ENCODE data around the gene DAPK1. TPM values are rescaled to one million over a fixed set of nuclear protein-coding genes. Genes with fewer than 3 reads are reported as not detected.
A peak's percentile ranks its signal among the peaks of the same experiment; 100 is the strongest.

Gene DAPK1
- total and polyA plus RNA-seq, 5 donors from 2014 or later: 0.14 to 3.5 (median 0.42) TPM; not detected in 2

DNA sequence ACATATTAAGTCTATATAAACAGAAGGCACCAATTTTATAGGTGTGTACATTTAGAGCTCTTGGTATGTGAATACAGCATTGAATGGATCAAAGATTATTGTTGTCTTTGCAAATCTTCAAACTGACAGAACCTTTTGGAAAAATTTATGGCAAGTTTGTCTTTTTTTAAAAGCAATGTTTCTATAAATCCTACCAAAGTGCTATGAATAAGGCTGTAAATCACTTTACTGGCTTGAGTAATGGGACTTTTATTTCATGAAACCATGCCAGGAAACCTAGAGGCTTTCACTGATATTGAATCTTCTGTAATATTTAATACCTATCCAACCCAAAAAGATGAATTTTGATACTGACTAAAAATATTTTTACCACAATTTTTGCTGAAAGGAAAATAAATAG is 7.4 kb upstream of the DAPK1 start:
- Histone ChIP-seq H3K36me3 (ENCODE audit: control insufficient read depth, insufficient read depth, low read length) (no peaks in the 10 kb centered on the region), H3K4me1 (ENCODE audit: control insufficient read depth, insufficient read depth, low read length, poor library complexity, severe bottlenecking) (no peaks in the 10 kb centered on the region), H3K4me3 (ENCODE audit: low read depth, low read length) (no peak overlapping the region), H3K9me3 (ENCODE audit: control insufficient read depth in 2 of 2, low read length in 2 of 2) (no peaks in the 10 kb centered on the region), H3K27ac (ENCODE audit: insufficient read depth, low read length, poor library complexity, severe bottlenecking) (no peak overlapping the region), H3K27me3 (ENCODE audit: control insufficient read depth, insufficient read depth, low read length) (no peaks in the 10 kb centered on the region)
- ATAC-seq (ENCODE audit: low read depth in 2 of 2): no peak
- Mint-ChIP-seq H3K4me3 (no peak overlapping the region), H3K9me3 (peaks cover 0 to 3% (median 0%) of the 10 kb centered on the region in 7 donors), H3K27ac (no peak overlapping the region), H3K36me3 (no peaks in the 10 kb centered on the region), H3K27me3 (peaks cover 13% of the 10 kb centered on the region), H3K4me1 (no peaks in the 10 kb centered on the region)
- DNase-seq: no peak

GRCh38 chr9:87490907-87491306 is 6.8 kb upstream of the DAPK1 start:
- H3K36me3 ChIP-seq (ENCODE audit: control insufficient read depth, insufficient read depth, low read length): no peaks in the 10 kb centered on the region
- no peaks in the 10 kb centered on the region for H3K9me3 ChIP-seq (ENCODE audit: control insufficient read depth in 2 of 2, low read length in 2 of 2)
- no peaks in the 10 kb centered on the region for H3K4me1 ChIP-seq (ENCODE audit: control insufficient read depth, insufficient read depth, low read length, poor library complexity, severe bottlenecking)
- ATAC-seq (ENCODE audit: low read depth in 2 of 2) (no peak), DNase-seq (no peak)
- Mint-ChIP-seq H3K27ac (no peak overlapping the region), H3K9me3 (peaks cover 0 to 3% (median 0%) of the 10 kb centered on the region in 7 donors), H3K4me3 (no peak overlapping the region), H3K4me1 (no peaks in the 10 kb centered on the region), H3K27me3 (peaks cover 17% of the 10 kb centered on the region), H3K36me3 (no peaks in the 10 kb centered on the region)
- no peak overlapping the region for H3K27ac ChIP-seq (ENCODE audit: insufficient read depth, low read length, poor library complexity, severe bottlenecking)
- H3K27me3 ChIP-seq (ENCODE audit: control insufficient read depth, insufficient read depth, low read length): no peaks in the 10 kb centered on the region
- no peak overlapping the region for H3K4me3 ChIP-seq (ENCODE audit: low read depth, low read length)

DNA sequence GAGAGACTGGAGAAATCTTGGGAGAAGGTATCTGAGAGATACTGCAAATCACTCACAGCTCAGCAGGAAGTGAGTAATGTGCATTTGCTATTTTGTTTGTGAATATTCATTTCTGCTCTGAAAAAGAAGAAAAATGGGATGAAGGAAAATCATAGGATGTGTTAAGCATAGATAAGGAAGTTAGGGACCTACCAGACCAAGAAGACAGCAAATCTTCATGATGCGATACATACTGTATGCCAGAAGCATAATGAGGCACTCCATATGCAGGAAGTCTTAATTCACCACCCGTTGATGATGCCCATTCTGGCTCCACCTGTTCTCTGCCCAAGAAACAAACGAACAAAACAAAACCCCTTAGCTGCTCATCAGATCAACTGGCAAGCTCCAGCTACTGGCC is 6.1 kb upstream of the DAPK1 start:
- H3K4me3 ChIP-seq (ENCODE audit: low read depth, low read length): no peak overlapping the region
- H3K27ac ChIP-seq (ENCODE audit: insufficient read depth, low read length, poor library complexity, severe bottlenecking): no peak overlapping the region
- no peaks in the 10 kb centered on the region for H3K4me1 Mint-ChIP-seq
- H3K4me3 Mint-ChIP-seq: no peak overlapping the region
- no peaks in the 10 kb centered on the region for H3K36me3 Mint-ChIP-seq
- no peaks in the 10 kb centered on the region for H3K36me3 ChIP-seq (ENCODE audit: control insufficient read depth, insufficient read depth, low read length)
- H3K9me3 ChIP-seq (ENCODE audit: control insufficient read depth in 2 of 2, low read length in 2 of 2): no peaks in the 10 kb centered on the region
- H3K27ac Mint-ChIP-seq: no peak overlapping the region
- peaks cover 0 to 3% (median 0%) of the 10 kb centered on the region in 7 donors for H3K9me3 Mint-ChIP-seq
- H3K4me1 ChIP-seq (ENCODE audit: control insufficient read depth, insufficient read depth, low read length, poor library complexity, severe bottlenecking): no peaks in the 10 kb centered on the region
- no peak for DNase-seq
- ATAC-seq (ENCODE audit: low read depth in 2 of 2): no peak
- peaks cover 21% of the 10 kb centered on the region for H3K27me3 Mint-ChIP-seq
- peaks cover 2% of the 10 kb centered on the region for H3K27me3 ChIP-seq (ENCODE audit: control insufficient read depth, insufficient read depth, low read length)

GRCh38 chr9:87492642-87493041 is 5.0 kb upstream of the DAPK1 start:
- H3K27me3 ChIP-seq (ENCODE audit: control insufficient read depth, insufficient read depth, low read length): peaks cover 2% of the 10 kb centered on the region
- peaks cover 0 to 2% (median 0%) of the 10 kb centered on the region in 4 donors for H3K4me1 Mint-ChIP-seq
- peaks cover 30% of the 10 kb centered on the region for H3K27me3 Mint-ChIP-seq
- H3K36me3 Mint-ChIP-seq: no peaks in the 10 kb centered on the region
- no peak overlapping the region for H3K4me3 ChIP-seq (ENCODE audit: low read depth, low read length)
- no peak for ATAC-seq (ENCODE audit: low read depth in 2 of 2)
- H3K9me3 Mint-ChIP-seq: peaks cover 0 to 3% (median 0%) of the 10 kb centered on the region in 7 donors
- peak overlapping the region in 1 of 3 donors; percentile 67 for H3K27ac Mint-ChIP-seq
- H3K4me1 ChIP-seq (ENCODE audit: control insufficient read depth, insufficient read depth, low read length, poor library complexity, severe bottlenecking): no peaks in the 10 kb centered on the region
- H3K36me3 ChIP-seq (ENCODE audit: control insufficient read depth, insufficient read depth, low read length): no peaks in the 10 kb centered on the region
- DNase-seq: no peak
- no peaks in the 10 kb centered on the region for H3K9me3 ChIP-seq (ENCODE audit: control insufficient read depth in 2 of 2, low read length in 2 of 2)
- no peak overlapping the region for H3K27ac ChIP-seq (ENCODE audit: insufficient read depth, low read length, poor library complexity, severe bottlenecking)
- no peak overlapping the region for H3K4me3 Mint-ChIP-seq

DNA sequence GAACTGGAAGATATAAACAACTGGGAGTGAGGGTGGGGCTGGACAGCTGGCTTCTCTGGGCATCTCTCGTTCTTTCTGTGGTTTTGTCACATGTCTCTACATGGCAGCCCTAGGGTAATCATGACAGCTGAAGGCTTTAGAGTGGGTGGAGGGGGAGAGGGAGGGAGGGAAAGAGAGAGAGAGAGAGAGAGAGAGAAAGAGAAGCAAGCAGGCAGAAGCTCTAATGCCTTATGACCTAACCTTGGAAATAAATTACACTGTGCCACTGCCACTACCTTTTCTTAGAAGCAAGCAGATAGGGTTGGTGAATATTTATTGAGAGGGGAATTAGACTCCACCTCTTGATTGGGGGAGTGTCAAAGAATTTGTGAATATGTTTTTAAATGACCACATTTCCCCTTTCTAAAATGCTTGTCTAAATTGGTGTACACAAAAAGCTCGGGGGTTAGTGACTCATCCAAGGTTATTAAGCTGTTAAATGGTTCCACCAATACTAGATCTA is 2.6 kb upstream of the DAPK1 start:
- Mint-ChIP-seq H3K36me3 (no peaks in the 10 kb centered on the region), H3K9me3 (peaks cover 0 to 1% (median 0%) of the 10 kb centered on the region in 7 donors), H3K27me3 (peaks cover 43% of the 10 kb centered on the region), H3K27ac (no peak overlapping the region), H3K4me1 (peaks cover 0 to 7% (median 5%) of the 10 kb centered on the region in 4 donors), H3K4me3 (no peak overlapping the region)
- Histone ChIP-seq H3K27me3 (ENCODE audit: control insufficient read depth, insufficient read depth, low read length) (peaks cover 2% of the 10 kb centered on the region), H3K36me3 (ENCODE audit: control insufficient read depth, insufficient read depth, low read length) (no peaks in the 10 kb centered on the region), H3K4me1 (ENCODE audit: control insufficient read depth, insufficient read depth, low read length, poor library complexity, severe bottlenecking) (peaks cover 2% of the 10 kb centered on the region), H3K4me3 (ENCODE audit: low read depth, low read length) (no peak overlapping the region), H3K9me3 (ENCODE audit: control insufficient read depth in 2 of 2, low read length in 2 of 2) (no peaks in the 10 kb centered on the region), H3K27ac (ENCODE audit: insufficient read depth, low read length, poor library complexity, severe bottlenecking) (no peak overlapping the region)
- DNase-seq: no peak
- ATAC-seq (ENCODE audit: low read depth in 2 of 2): no peak

DNA sequence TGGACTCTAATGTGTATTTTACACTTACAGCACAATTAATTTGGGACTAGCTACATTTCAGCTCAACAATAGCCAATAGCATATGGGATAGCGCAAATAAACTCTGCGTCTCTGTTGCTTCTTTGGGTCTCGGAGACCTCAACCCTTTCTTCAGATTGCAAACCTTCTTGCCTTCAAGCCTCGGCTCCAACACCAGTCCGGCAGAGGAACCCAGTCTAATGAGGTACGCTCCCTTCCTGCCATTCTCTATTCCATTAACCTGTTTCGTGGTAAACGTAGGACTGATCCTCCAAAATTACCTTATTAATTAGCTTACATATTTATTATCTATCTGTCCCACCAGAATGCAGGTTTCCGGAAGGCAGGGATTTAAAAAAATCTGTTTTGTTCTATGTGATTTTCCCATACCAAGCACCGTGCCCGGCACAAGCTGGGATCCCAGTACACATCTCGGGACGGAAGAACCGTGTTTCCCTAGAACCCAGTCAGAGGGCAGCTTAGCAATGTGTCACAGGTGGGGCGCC is 525 bp upstream of the DAPK1 start:
- Mint-ChIP-seq H3K4me3 (no peak overlapping the region), H3K36me3 (no peaks in the 10 kb centered on the region), H3K9me3 (peaks cover 0 to 1% (median 0%) of the 10 kb centered on the region in 7 donors), H3K27ac (no peak overlapping the region), H3K27me3 (peaks cover 47% of the 10 kb centered on the region), H3K4me1 (peaks cover 0 to 7% (median 6%) of the 10 kb centered on the region in 4 donors)
- Histone ChIP-seq H3K4me1 (ENCODE audit: control insufficient read depth, insufficient read depth, low read length, poor library complexity, severe bottlenecking) (peaks cover 2% of the 10 kb centered on the region), H3K27me3 (ENCODE audit: control insufficient read depth, insufficient read depth, low read length) (peaks cover 2% of the 10 kb centered on the region), H3K4me3 (ENCODE audit: low read depth, low read length) (no peak overlapping the region), H3K27ac (ENCODE audit: insufficient read depth, low read length, poor library complexity, severe bottlenecking) (no peak overlapping the region), H3K36me3 (ENCODE audit: control insufficient read depth, insufficient read depth, low read length) (no peaks in the 10 kb centered on the region), H3K9me3 (ENCODE audit: control insufficient read depth in 2 of 2, low read length in 2 of 2) (no peaks in the 10 kb centered on the region)
- DNase-seq: no peak
- no peak for ATAC-seq (ENCODE audit: low read depth in 2 of 2)

GRCh38 chr9:87498046-87498810 is 561 bp downstream of the DAPK1 start:
- Histone ChIP-seq H3K4me3 (ENCODE audit: low read depth, low read length) (no peak overlapping the region), H3K36me3 (ENCODE audit: control insufficient read depth, insufficient read depth, low read length) (no peaks in the 10 kb centered on the region), H3K27ac (ENCODE audit: insufficient read depth, low read length, poor library complexity, severe bottlenecking) (no peak overlapping the region), H3K9me3 (ENCODE audit: control insufficient read depth in 2 of 2, low read length in 2 of 2) (no peaks in the 10 kb centered on the region), H3K4me1 (ENCODE audit: control insufficient read depth, insufficient read depth, low read length, poor library complexity, severe bottlenecking) (peaks cover 2% of the 10 kb centered on the region), H3K27me3 (ENCODE audit: control insufficient read depth, insufficient read depth, low read length) (peaks cover 4% of the 10 kb centered on the region)
- DNase-seq (no peak), ATAC-seq (ENCODE audit: low read depth in 2 of 2) (no peak)
- Mint-ChIP-seq H3K27me3 (peaks cover 41% of the 10 kb centered on the region), H3K27ac (no peak overlapping the region), H3K4me1 (peaks cover 0 to 7% (median 6%) of the 10 kb centered on the region in 4 donors), H3K36me3 (no peaks in the 10 kb centered on the region), H3K4me3 (peak overlapping the region in 1 of 4 donors; percentile 36), H3K9me3 (peaks cover 0 to 3% (median 0%) of the 10 kb centered on the region in 7 donors)

Measured in CD4-positive, CD25-positive, alpha-beta regulatory T cell (primary cell).